ENCODE measurements around the gene CRB2. TPM values are rescaled to one million over a fixed set of nuclear protein-coding genes. Genes with fewer than 3 reads are reported as not detected.
A peak's percentile ranks its signal among the peaks of the same experiment; 100 is the strongest.
"Not testable (repeated sequence)": the region's sequence is repeated elsewhere in the genome, so short reads cannot be mapped to it uniquely, and the experiment has no call there.

CRB2 gene
- total and polyA plus RNA-seq, 12 donors, result under 0.01 to 0.24 (median 0.07) TPM; not detected in 4

DNA sequence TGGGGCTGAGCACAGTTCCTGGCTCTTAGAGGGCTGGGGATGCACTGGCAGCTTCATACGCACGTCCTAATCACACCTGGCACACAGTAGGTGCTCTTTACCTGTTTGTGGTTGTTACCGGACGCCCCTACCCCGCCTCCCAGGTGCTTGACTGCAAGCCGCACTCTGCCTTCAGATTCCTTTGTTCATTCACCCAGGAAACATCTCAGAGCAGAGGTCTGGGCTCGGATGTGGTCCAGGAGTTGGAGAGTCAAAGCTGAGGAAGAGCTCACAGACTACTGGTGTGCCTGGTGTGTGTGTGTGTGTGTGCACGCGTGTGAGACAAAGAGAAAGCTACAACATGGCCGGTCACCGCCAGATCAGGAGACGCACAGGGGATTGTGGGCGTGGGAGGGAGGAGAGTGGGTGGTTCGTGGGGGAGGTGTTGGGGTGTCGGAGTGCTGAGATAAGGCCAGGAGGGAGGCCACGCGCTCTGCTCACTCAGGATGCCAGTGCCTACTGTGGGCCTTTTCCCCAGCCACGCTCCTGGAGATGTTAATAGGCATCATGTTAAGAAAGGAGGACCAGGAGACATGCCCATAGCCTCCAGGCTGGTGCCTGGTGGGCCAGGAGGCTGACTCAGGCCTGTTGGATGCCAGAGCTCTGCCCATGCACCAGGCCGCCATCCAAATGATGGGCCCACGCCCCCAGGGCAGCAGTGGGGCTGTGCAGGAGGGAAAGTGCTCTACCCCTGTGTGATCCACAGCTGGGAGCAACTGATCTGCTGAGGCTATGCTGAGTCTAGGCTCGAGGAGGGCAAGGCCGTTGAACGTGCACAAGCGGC, 39.9 kb downstream of the CRB2 start:
- no peak for DNase-seq
- H3K36me3 ChIP-seq (replicated peaks in 1 of 2), result no peaks in the 10 kb centered on the region
- WGBS, 4 donors, result 92 to 94% (median 93%) methylated on average over 16 to 24 of the region's 24 CpGs
- TF ChIP-seq, protein P1, sequence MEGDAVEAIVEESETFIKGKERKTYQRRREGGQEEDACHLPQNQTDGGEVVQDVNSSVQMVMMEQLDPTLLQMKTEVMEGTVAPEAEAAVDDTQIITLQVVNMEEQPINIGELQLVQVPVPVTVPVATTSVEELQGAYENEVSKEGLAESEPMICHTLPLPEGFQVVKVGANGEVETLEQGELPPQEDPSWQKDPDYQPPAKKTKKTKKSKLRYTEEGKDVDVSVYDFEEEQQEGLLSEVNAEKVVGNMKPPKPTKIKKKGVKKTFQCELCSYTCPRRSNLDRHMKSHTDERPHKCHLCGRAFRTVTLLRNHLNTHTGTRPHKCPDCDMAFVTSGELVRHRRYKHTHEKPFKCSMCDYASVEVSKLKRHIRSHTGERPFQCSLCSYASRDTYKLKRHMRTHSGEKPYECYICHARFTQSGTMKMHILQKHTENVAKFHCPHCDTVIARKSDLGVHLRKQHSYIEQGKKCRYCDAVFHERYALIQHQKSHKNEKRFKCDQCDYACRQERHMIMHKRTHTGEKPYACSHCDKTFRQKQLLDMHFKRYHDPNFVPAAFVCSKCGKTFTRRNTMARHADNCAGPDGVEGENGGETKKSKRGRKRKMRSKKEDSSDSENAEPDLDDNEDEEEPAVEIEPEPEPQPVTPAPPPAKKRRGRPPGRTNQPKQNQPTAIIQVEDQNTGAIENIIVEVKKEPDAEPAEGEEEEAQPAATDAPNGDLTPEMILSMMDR (IDR thresholded peaks at IDR 0.05), result no peak
- no peak for TF ChIP-seq POLR2A (IDR thresholded peaks at IDR 0.05)
- H3K4me1 ChIP-seq (replicated peaks in 1 of 2), result no peaks in the 10 kb centered on the region
- H3K27ac ChIP-seq, result no peak overlapping the region
- no peak overlapping the region for H3K4me3 ChIP-seq
- H3K27me3 ChIP-seq, result no peaks in the 10 kb centered on the region
- intact Hi-C loops (cut with DNase I), result no loop called here
- H3K9me3 ChIP-seq (replicated peaks in 1 of 3), result no peaks in the 10 kb centered on the region

DNA sequence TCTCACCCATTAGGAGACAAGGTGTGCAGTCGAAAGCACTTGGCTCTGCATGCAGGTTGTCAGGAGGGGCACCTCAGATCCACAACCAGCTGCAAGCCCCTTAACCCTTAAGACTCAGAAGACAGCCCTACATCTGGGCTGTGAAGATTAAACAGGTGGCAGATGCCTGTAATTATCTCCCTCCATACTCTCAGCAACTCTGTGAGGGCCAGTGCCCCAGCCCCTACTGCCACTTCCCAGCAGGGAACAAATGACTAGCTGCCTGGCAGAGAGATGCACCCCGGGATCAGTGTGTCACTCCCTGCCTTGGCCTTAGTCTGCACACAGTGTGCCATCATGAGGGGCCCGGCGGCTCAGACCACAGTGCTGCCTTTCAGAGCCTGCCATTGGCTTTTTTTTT, 42.0 kb downstream of the CRB2 start:
- no peaks in the 10 kb centered on the region for H3K9me3 ChIP-seq (replicated peaks in 1 of 3)
- H3K4me3 ChIP-seq, result no peak overlapping the region
- H3K27ac ChIP-seq, result no peak overlapping the region
- no peak for DNase-seq
- H3K4me1 ChIP-seq (replicated peaks in 1 of 2), result no peaks in the 10 kb centered on the region
- no peaks in the 10 kb centered on the region for H3K36me3 ChIP-seq (replicated peaks in 1 of 2)
- 84 to 98% (median 94%) methylated on average over 3 to 4 of the region's 4 CpGs for WGBS, 4 donors
- TF ChIP-seq POLR2A (IDR thresholded peaks at IDR 0.05), result no peak
- TF ChIP-seq, protein P1 (IDR thresholded peaks at IDR 0.05), result no peak
- H3K27me3 ChIP-seq, result no peaks in the 10 kb centered on the region
- intact Hi-C loops (cut with DNase I), result no loop called here

DNA sequence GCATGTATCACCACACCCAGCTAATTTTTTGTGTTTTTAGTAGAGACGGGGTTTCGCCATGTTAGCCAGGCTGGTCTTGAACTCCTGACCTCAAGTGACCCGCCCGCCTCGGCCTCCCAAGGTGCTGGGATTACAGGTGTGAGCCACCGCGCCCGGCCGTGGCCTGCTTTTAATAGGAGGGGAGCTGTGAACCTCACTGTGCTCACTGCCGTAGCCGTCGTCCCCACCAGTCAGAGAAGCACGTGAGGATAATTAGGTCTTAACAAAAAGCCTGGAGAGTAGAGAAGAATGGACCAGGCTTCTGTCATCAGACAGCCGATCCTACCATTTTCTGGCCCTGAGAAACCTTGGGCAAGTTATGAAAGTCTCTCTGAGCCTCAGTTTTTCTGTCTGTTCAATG, 42.9 kb downstream of the CRB2 start:
- H3K4me1 ChIP-seq (replicated peaks in 1 of 2); H3K27me3 ChIP-seq; H3K27ac ChIP-seq; H3K36me3 ChIP-seq (replicated peaks in 1 of 2); H3K9me3 ChIP-seq (replicated peaks in 1 of 3); intact Hi-C loops (cut with DNase I); H3K4me3 ChIP-seq; DNase-seq: not testable (repeated sequence)
- WGBS, 4 donors, result 91 to 96% (median 94%) methylated on average over 13 to 14 of the region's 14 CpGs

DNA sequence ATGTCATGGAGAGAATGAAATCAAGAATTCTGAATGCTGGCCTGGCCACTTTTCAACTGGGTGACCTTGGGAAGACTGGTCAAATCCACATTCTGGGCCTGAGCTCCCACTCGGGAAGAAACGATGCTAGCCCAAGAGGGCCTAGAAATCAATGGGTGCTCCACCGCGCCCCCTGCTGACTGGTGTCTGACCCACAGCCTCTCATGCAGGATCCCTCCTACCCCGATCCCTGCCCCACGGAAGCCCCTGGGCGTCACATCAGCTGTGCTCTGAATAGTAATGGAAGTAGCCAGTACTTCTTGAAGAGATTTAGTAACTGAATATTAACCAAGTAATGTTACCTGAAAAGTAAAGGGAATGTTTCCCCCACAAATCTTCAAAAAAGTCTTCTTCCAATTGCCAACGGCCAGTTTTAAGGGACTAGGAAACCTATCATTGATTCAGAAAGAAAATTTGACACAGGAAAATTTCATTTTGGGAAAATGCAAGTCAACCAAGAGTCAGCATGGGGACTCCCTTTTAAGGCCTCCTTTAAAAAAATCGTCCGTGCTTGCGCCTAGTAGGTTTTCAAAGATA, 43.9 kb downstream of the CRB2 start:
- WGBS, 4 donors, result 69 to 86% (median 82%) methylated on average over 9 to 11 of the region's 11 CpGs
- peak in 1 of 7 donors; percentile 21 for DNase-seq
- intact Hi-C loops (cut with DNase I), result no loop called here
- H3K36me3 ChIP-seq (replicated peaks in 1 of 2), result no peaks in the 10 kb centered on the region
- no peaks in the 10 kb centered on the region for H3K9me3 ChIP-seq (replicated peaks in 1 of 3)
- no peaks in the 10 kb centered on the region for H3K27me3 ChIP-seq
- TF ChIP-seq, protein P1 (IDR thresholded peaks at IDR 0.05), result peak in 2 of 6 experiments; percentile 11 to 34
- no peak for TF ChIP-seq POLR2A (IDR thresholded peaks at IDR 0.05)
- no peak overlapping the region for H3K4me3 ChIP-seq
- H3K27ac ChIP-seq, result no peak overlapping the region
- no peaks in the 10 kb centered on the region for H3K4me1 ChIP-seq (replicated peaks in 1 of 2)

All from adrenal gland (tissue), 12 donors.